Iris pigment epithelial cell (primary cell): ENCODE results near the gene NPIPB6.
"Not testable (repeated sequence)": the region's sequence is repeated elsewhere in the genome, so short reads cannot be mapped to it uniquely, and the experiment has no call there.

Source experiments
- DNase-seq: peaks from one replicate; pipeline ENCODE4 v3.0.0-alpha.2; 2011; ENCODE audit warnings: low read depth

NPIPB6 gene

GRCh38 chr16:28363408-28363807 is at the start of gene NPIPB6:
Gene NPIPB6, minus strand, starts transcription at chr16:28363508. Its CDS starts 686 bp downstream, at chr16:28362822.
- not testable (repeated sequence) for DNase-seq

GRCh38 chr16:28403220-28404072 is 40.1 kb upstream of the NPIPB6 start, which contains the start of gene EIF3CL:
Gene EIF3CL, minus strand, starts transcription at chr16:28403841. Its CDS starts 223 bp downstream, at chr16:28403618.
- not testable (repeated sequence) for DNase-seq

- not testable (repeated sequence) for DNase-seq
These were observed 28.7 kb upstream of the NPIPB6 start for GRCh38 chr16:28392054-28392453.

- not testable (repeated sequence) for DNase-seq
These were observed 19.0 kb upstream of the NPIPB6 start for GRCh38 chr16:28382177-28382867.

GRCh38 chr16:28377822-28378221 is 14.5 kb upstream of the NPIPB6 start:
- DNase-seq = not testable (repeated sequence)

GRCh38 chr16:28377108-28377625 is 13.9 kb upstream of the NPIPB6 start:
- not testable (repeated sequence) for DNase-seq

- not testable (repeated sequence) for DNase-seq
These were observed 11.8 kb upstream of the NPIPB6 start for GRCh38 chr16:28375115-28375514.

GRCh38 chr16:28374281-28374680 is 11.0 kb upstream of the NPIPB6 start:
- DNase-seq = not testable (repeated sequence)

- DNase-seq = not testable (repeated sequence)
These were observed 4.6 kb upstream of the NPIPB6 start for GRCh38 chr16:28367926-28368325.

GRCh38 chr16:28364268-28365173 is 1.2 kb upstream of the NPIPB6 start:
- not testable (repeated sequence) for DNase-seq

GRCh38 chr16:28362600-28362999 is 708 bp downstream of the NPIPB6 start:
- DNase-seq = not testable (repeated sequence)

GRCh38 chr16:28338230-28338629 is 25.1 kb downstream of the NPIPB6 start:
- not testable (repeated sequence) for DNase-seq

- DNase-seq = not testable (repeated sequence)
These were observed 26.2 kb downstream of the NPIPB6 start for GRCh38 chr16:28336940-28337710.

- not testable (repeated sequence) for DNase-seq
These were observed 27.6 kb downstream of the NPIPB6 start for GRCh38 chr16:28335678-28336077.

- not testable (repeated sequence) for DNase-seq
These were observed 30.7 kb downstream of the NPIPB6 start for GRCh38 chr16:28332632-28333031.

GRCh38 chr16:28330981-28331380 is 32.3 kb downstream of the NPIPB6 start:
- DNase-seq = not testable (repeated sequence)

GRCh38 chr16:28330232-28330631 is 33.1 kb downstream of the NPIPB6 start:
- not testable (repeated sequence) for DNase-seq

GRCh38 chr16:28326881-28327610 is 36.3 kb downstream of the NPIPB6 start:
- peak; percentile 49 for DNase-seq

GRCh38 chr16:28324887-28325279 is 38.4 kb downstream of the NPIPB6 start:
- DNase-seq = no peak
